GM19351 (cell line): ENCODE results near the gene MATCAP1.

ENCODE experiments used
- ATAC-seq: cut with Tn5 transposase; IDR thresholded peaks from one replicate; pipeline ENCODE4 v1.9.1; 2021; ENCODE audit warnings: mild to moderate bottlenecking, moderate library complexity; ENCODE audit not compliant: unreplicated experiment

Gene MATCAP1

GRCh38 chr16:67208154-67208896, 24.6 kb upstream of the MATCAP1 start:
- ATAC-seq: no peak

GRCh38 chr16:67207249-67208091, 23.7 kb upstream of the MATCAP1 start:
- no peak for ATAC-seq

- no peak for ATAC-seq
Observed at GRCh38 chr16:67206838-67207248, 23.1 kb upstream of the MATCAP1 start.

- ATAC-seq: no peak
Observed at GRCh38 chr16:67206129-67206837, 22.5 kb upstream of the MATCAP1 start.

- no peak for ATAC-seq
Observed at GRCh38 chr16:67204076-67204475, 20.3 kb upstream of the MATCAP1 start.

- no peak for ATAC-seq
Observed at GRCh38 chr16:67202956-67203493, 19.3 kb upstream of the MATCAP1 start.

GRCh38 chr16:67202426-67202825, 18.7 kb upstream of the MATCAP1 start:
- no peak for ATAC-seq

GRCh38 chr16:67201411-67202345, 17.9 kb upstream of the MATCAP1 start:
- ATAC-seq: no peak

- ATAC-seq: no peak
Observed at GRCh38 chr16:67200491-67200890, 16.7 kb upstream of the MATCAP1 start.

- ATAC-seq: no peak
Observed at GRCh38 chr16:67199808-67200198, 16.0 kb upstream of the MATCAP1 start.

GRCh38 chr16:67199011-67199807, 15.4 kb upstream of the MATCAP1 start, which contains the start of gene ELMO3:
Gene ELMO3, plus strand, starts transcription at chr16:67199131. Its CDS starts 196 bp downstream, at chr16:67199327.
- ATAC-seq: no peak

- ATAC-seq: no peak
Observed at GRCh38 chr16:67198238-67198734, 14.5 kb upstream of the MATCAP1 start.

GRCh38 chr16:67197704-67198103, 13.9 kb upstream of the MATCAP1 start:
- no peak for ATAC-seq

GRCh38 chr16:67196881-67197280, 13.1 kb upstream of the MATCAP1 start:
- ATAC-seq: no peak

- ATAC-seq: no peak
Observed at GRCh38 chr16:67195676-67196075, 11.9 kb upstream of the MATCAP1 start.

GRCh38 chr16:67194260-67194659, 10.5 kb upstream of the MATCAP1 start:
- ATAC-seq: no peak

- ATAC-seq: no peak
Observed at GRCh38 chr16:67193536-67193935, 9.8 kb upstream of the MATCAP1 start.

GRCh38 chr16:67192781-67193361, 9.1 kb upstream of the MATCAP1 start:
- ATAC-seq: no peak
